ENCODE data around the gene EIF4ENIF1. TPM values are rescaled to one million over a fixed set of nuclear protein-coding genes. Genes with fewer than 3 reads are reported as not detected.

EIF4ENIF1 gene
- total RNA-seq, 3 donors from 2014 or later (not counting 1 experiment from before 2014, with no cell fraction given) = 31.1 to 41.7 (median 41.2) TPM

DNA sequence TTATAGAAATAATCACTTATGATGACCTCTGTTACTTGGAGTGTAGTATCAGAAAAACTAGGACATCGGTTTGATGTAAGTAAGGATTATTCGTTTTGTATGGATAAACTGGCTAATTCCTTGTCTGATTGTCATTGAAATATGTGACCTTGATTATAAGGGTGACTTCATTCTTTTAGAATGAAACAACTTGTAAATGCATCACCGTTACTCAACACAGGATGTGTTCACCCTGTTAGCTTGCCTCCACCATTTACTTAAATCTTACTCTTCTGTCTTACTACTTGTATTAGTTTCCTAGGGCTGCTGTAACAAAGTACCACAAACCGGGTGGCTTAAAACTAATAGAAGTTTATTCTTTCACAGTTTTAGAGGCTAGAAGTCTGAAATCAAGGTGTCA is 14.6 kb upstream of the EIF4ENIF1 start:
- H3K9me3 Mint-ChIP-seq = no peaks in the 10 kb centered on the region
- peaks cover 19% of the 10 kb centered on the region for H3K36me3 Mint-ChIP-seq
- intact Hi-C loops (cut with micrococcal nuclease) = no loop called here
- no peaks in the 10 kb centered on the region for H3K27me3 Mint-ChIP-seq (ENCODE audit: low read depth in 2 of 2)
- 89% methylated on average over 4 of the region's 4 CpGs for WGBS (ENCODE audit: insufficient coverage)
- H3K27ac ChIP-seq (ENCODE audit: low read length) = no peak overlapping the region
- TF ChIP-seq, protein P1, sequence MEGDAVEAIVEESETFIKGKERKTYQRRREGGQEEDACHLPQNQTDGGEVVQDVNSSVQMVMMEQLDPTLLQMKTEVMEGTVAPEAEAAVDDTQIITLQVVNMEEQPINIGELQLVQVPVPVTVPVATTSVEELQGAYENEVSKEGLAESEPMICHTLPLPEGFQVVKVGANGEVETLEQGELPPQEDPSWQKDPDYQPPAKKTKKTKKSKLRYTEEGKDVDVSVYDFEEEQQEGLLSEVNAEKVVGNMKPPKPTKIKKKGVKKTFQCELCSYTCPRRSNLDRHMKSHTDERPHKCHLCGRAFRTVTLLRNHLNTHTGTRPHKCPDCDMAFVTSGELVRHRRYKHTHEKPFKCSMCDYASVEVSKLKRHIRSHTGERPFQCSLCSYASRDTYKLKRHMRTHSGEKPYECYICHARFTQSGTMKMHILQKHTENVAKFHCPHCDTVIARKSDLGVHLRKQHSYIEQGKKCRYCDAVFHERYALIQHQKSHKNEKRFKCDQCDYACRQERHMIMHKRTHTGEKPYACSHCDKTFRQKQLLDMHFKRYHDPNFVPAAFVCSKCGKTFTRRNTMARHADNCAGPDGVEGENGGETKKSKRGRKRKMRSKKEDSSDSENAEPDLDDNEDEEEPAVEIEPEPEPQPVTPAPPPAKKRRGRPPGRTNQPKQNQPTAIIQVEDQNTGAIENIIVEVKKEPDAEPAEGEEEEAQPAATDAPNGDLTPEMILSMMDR (IDR thresholded peaks at IDR 0.05) = no peak
- peak overlapping the region in 1 of 2 donors; percentile 12 for H3K27ac Mint-ChIP-seq
- H3K4me1 ChIP-seq (ENCODE audit: control insufficient read depth, insufficient read depth, low read length) = peaks cover 7% of the 10 kb centered on the region
- no peak overlapping the region for H3K4me3 Mint-ChIP-seq
- no peaks in the 10 kb centered on the region for H3K27me3 ChIP-seq (ENCODE audit: control insufficient read depth, insufficient read depth, low read length)
- H3K4me1 Mint-ChIP-seq = peaks cover 40 to 42% of the 10 kb centered on the region in 2 donors
- peaks cover 13% of the 10 kb centered on the region for H3K36me3 ChIP-seq (ENCODE audit: control insufficient read depth, insufficient read depth, low read length)
- ATAC-seq (no peak), DNase-seq (no peak)
- no peaks in the 10 kb centered on the region for H3K9me3 ChIP-seq (ENCODE audit: control insufficient read depth, insufficient read depth, low read length)
- no peak overlapping the region for H3K4me3 ChIP-seq (ENCODE audit: low read length)

DNA sequence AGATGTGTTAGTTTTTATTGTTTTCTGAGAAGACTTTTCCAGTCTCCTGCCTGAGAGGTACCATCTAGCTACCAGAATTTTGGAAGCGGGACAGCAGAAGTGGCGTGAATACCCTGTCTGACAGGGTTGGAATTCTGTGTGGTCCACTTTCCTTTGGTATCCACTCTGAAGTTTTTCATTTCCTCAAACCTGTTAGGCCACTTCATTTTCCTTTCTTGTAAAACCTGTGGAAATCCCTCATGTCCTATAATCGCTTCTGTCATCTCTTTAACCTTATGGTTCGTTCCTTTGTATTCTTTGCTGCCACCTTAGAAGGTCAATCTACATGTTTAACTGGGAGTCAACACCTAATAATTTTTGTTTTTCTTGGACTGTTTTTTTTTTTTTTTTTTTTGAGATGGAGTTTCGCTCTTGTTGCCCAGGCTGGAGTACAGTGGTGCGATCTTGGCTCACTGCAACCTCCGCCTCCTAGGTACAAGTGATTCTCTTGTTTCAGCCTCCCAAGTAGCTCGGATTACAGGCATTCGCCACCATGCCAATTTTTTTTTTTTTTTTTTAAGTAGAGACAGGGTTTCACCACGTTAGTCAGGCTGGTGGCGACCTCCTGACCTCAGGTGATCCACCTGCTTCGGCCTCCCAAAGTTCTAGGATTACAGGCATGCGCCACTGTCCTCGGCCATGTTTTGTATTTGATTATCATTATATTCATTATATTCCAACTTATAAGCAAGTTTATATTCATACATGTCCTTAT is 13.7 kb upstream of the EIF4ENIF1 start:
- H3K27ac ChIP-seq (ENCODE audit: low read length) = no peak overlapping the region
- H3K36me3 Mint-ChIP-seq = peaks cover 12% of the 10 kb centered on the region
- H3K27ac Mint-ChIP-seq = peak overlapping the region in 1 of 2 donors; percentile 12
- no peaks in the 10 kb centered on the region for H3K27me3 ChIP-seq (ENCODE audit: control insufficient read depth, insufficient read depth, low read length)
- no peaks in the 10 kb centered on the region for H3K9me3 Mint-ChIP-seq
- peaks cover 32 to 34% of the 10 kb centered on the region in 2 donors for H3K4me1 Mint-ChIP-seq
- H3K9me3 ChIP-seq (ENCODE audit: control insufficient read depth, insufficient read depth, low read length) = no peaks in the 10 kb centered on the region
- no peak overlapping the region for H3K4me3 ChIP-seq (ENCODE audit: low read length)
- 96% methylated on average over 10 of the region's 14 CpGs for WGBS (ENCODE audit: insufficient coverage)
- no peak overlapping the region for H3K4me3 Mint-ChIP-seq
- intact Hi-C loops (cut with micrococcal nuclease) = no loop called here
- ATAC-seq = no peak
- H3K36me3 ChIP-seq (ENCODE audit: control insufficient read depth, insufficient read depth, low read length) = peaks cover 6% of the 10 kb centered on the region
- no peaks in the 10 kb centered on the region for H3K27me3 Mint-ChIP-seq (ENCODE audit: low read depth in 2 of 2)
- TF ChIP-seq, protein P1 (IDR thresholded peaks at IDR 0.05) = no peak
- no peak for DNase-seq
- H3K4me1 ChIP-seq (ENCODE audit: control insufficient read depth, insufficient read depth, low read length) = peaks cover 13% of the 10 kb centered on the region

DNA sequence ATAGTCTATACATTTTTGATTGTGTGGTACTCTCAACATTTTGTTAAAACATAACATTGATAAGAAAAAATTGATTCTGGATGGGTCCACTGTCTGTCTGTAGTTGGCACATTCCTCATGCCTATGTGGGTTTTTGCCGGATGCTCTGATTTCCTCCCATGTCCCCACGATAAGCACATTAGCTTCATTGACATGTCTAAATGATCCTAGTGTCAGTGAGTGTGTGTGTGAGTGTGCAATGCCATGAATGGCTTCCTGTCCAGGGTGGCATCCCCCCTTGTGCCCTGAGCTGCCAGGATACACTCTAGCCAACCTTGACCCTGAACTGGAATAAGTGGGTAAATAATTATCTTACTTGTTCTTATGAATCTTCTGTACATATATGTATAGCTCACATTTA is 12.1 kb upstream of the EIF4ENIF1 start:
- H3K27ac Mint-ChIP-seq = peak overlapping the region; percentile 12 to 51
- no peaks in the 10 kb centered on the region for H3K9me3 Mint-ChIP-seq
- Histone ChIP-seq H3K9me3 (ENCODE audit: control insufficient read depth, insufficient read depth, low read length) (no peaks in the 10 kb centered on the region), H3K4me1 (ENCODE audit: control insufficient read depth, insufficient read depth, low read length) (peaks cover 26% of the 10 kb centered on the region), H3K27me3 (ENCODE audit: control insufficient read depth, insufficient read depth, low read length) (no peaks in the 10 kb centered on the region), H3K36me3 (ENCODE audit: control insufficient read depth, insufficient read depth, low read length) (peaks cover 6% of the 10 kb centered on the region), H3K27ac (ENCODE audit: low read length) (no peak overlapping the region), H3K4me3 (ENCODE audit: low read length) (no peak overlapping the region)
- intact Hi-C loops (cut with micrococcal nuclease) = no loop called here
- no peak for DNase-seq
- 75% methylated on average over 1 of the region's 2 CpGs for WGBS (ENCODE audit: insufficient coverage)
- peak overlapping the region; percentile 11 for H3K4me3 Mint-ChIP-seq
- ATAC-seq = no peak
- H3K27me3 Mint-ChIP-seq (ENCODE audit: low read depth in 2 of 2) = no peaks in the 10 kb centered on the region
- H3K36me3 Mint-ChIP-seq = peaks cover 2% of the 10 kb centered on the region
- TF ChIP-seq, protein P1 (IDR thresholded peaks at IDR 0.05) = no peak
- H3K4me1 Mint-ChIP-seq = peaks cover 34 to 38% of the 10 kb centered on the region in 2 donors

Data from natural killer cell (primary cell).